ENCODE results near the gene TMEM131L. TPM values are rescaled to one million over a fixed set of nuclear protein-coding genes. Genes with fewer than 3 reads are reported as not detected.
"Not testable (repeated sequence)": the region's sequence is repeated elsewhere in the genome, so short reads cannot be mapped to it uniquely, and the experiment has no call there.

Gene TMEM131L
- total RNA-seq, 1 donor from 2014 or later, result 27.0 TPM

- no peak for DNase-seq (ENCODE audit: low spot score)
Measured at GRCh38 chr4:153447175-153447905, 18.8 kb upstream of the TMEM131L start.

- DNase-seq (ENCODE audit: low spot score), result no peak
Measured at GRCh38 chr4:153448003-153448731, 18.0 kb upstream of the TMEM131L start.

- no peak for DNase-seq (ENCODE audit: low spot score)
Measured at GRCh38 chr4:153449338-153449737, 16.8 kb upstream of the TMEM131L start.

- DNase-seq (ENCODE audit: low spot score), result no peak
Measured at GRCh38 chr4:153450544-153450917, 15.6 kb upstream of the TMEM131L start.

- DNase-seq (ENCODE audit: low spot score), result not testable (repeated sequence)
Measured at GRCh38 chr4:153451145-153451544, 15.0 kb upstream of the TMEM131L start.

- no peak for DNase-seq (ENCODE audit: low spot score)
Measured at GRCh38 chr4:153451911-153452657, 14.1 kb upstream of the TMEM131L start.

GRCh38 chr4:153452658-153453378 lies 13.3 kb upstream of the TMEM131L start:
- no peak for DNase-seq (ENCODE audit: low spot score)

GRCh38 chr4:153453402-153453801 lies 12.8 kb upstream of the TMEM131L start:
- no peak for DNase-seq (ENCODE audit: low spot score)

- DNase-seq (ENCODE audit: low spot score), result no peak
Measured at GRCh38 chr4:153458969-153459368, 7.2 kb upstream of the TMEM131L start.

GRCh38 chr4:153461549-153461948 lies 4.6 kb upstream of the TMEM131L start:
- not testable (repeated sequence) for DNase-seq (ENCODE audit: low spot score)

- no peak for DNase-seq (ENCODE audit: low spot score)
Measured at GRCh38 chr4:153464068-153464467, 2.1 kb upstream of the TMEM131L start.

- DNase-seq (ENCODE audit: low spot score), result no peak
Measured at GRCh38 chr4:153465140-153465539, 1.0 kb upstream of the TMEM131L start.

- DNase-seq (ENCODE audit: low spot score), result no peak
Measured at GRCh38 chr4:153465615-153466080, 512 bp upstream of the TMEM131L start.

GRCh38 chr4:153466949-153467896 lies 1.1 kb downstream of the TMEM131L start:
- DNase-seq (ENCODE audit: low spot score), result no peak

GRCh38 chr4:153467897-153468262 lies 1.7 kb downstream of the TMEM131L start:
- no peak for DNase-seq (ENCODE audit: low spot score)

- no peak for DNase-seq (ENCODE audit: low spot score)
Measured at GRCh38 chr4:153468587-153468986, 2.4 kb downstream of the TMEM131L start.

GRCh38 chr4:153469031-153469430 lies 2.9 kb downstream of the TMEM131L start:
- no peak for DNase-seq (ENCODE audit: low spot score)

GRCh38 chr4:153471071-153471697 lies 5.0 kb downstream of the TMEM131L start:
- not testable (repeated sequence) for DNase-seq (ENCODE audit: low spot score)

GRCh38 chr4:153471698-153472093 lies 5.5 kb downstream of the TMEM131L start:
- no peak for DNase-seq (ENCODE audit: low spot score)
